Spleen (tissue), 13 donors: ENCODE measurements around the gene NUFIP2. TPM values are rescaled to one million over a fixed set of nuclear protein-coding genes. Genes with fewer than 3 reads are reported as not detected.
"Not testable (repeated sequence)": the region's sequence is repeated elsewhere in the genome, so short reads cannot be mapped to it uniquely, and the experiment has no call there.

Experiments used
- DNase-seq: peaks from one replicate; pipeline ENCODE4 v3.0.0-alpha.2; 2020
- H3K27ac ChIP-seq, 8 donors: fragments of 200-600 bp; sonication (generic) in 7 of 8; 1 replicate in 4 of 8; 2 replicates in 4 of 8; pipeline versions ENCODE4 v1.5.0 to v1.8.0; 2016 to 2021; ENCODE audit warnings: inconsistent platforms in 4 of 8, mild to moderate bottlenecking in 4 of 8, moderate library complexity in 1 of 8
- H3K27me3 ChIP-seq, 7 donors: fragments of 200-600 bp; sonication (generic) in 6 of 7; replicated peaks in 1 of 7; 1 replicate in 4 of 7; 2 replicates in 3 of 7; pipeline versions ENCODE4 v1.5.0 to v1.8.0; 2016 to 2021; ENCODE audit warnings: inconsistent platforms in 3 of 7, mild to moderate bottlenecking in 1 of 7
- H3K36me3 ChIP-seq, 6 donors: fragments of 200-600 bp; sonication (generic) in 5 of 6; 1 replicate in 4 of 6; 2 replicates in 2 of 6; pipeline versions ENCODE4 v1.5.0 to v1.8.0; 2016 to 2021; ENCODE audit warnings: inconsistent platforms in 2 of 6
- H3K4me1 ChIP-seq, 6 donors: fragments of 200-600 bp; sonication (generic) in 5 of 6; 1 replicate in 3 of 6; 2 replicates in 3 of 6; pipeline versions ENCODE4 v1.5.0 to v1.8.0; 2016 to 2021; ENCODE audit warnings: inconsistent platforms in 3 of 6
- H3K4me3 ChIP-seq, 8 donors: fragments of 200-600 bp; sonication (generic) in 7 of 8; 1 replicate in 4 of 8; 2 replicates in 4 of 8; pipeline versions ENCODE4 v1.5.0 to v1.8.0; 2016 to 2021; ENCODE audit warnings: inconsistent platforms in 4 of 8, mild to moderate bottlenecking in 4 of 8, moderate library complexity in 2 of 8
- H3K9me3 ChIP-seq, 8 donors: fragments of 200-600 bp; sonication (generic) in 7 of 8; 1 replicate in 4 of 8; 2 replicates in 4 of 8; pipeline versions ENCODE4 v1.5.0 to v1.8.0; 2016 to 2021; ENCODE audit warnings: inconsistent platforms in 4 of 8
- CTCF ChIP-seq, 11 experiments: fragments of 200-600 bp in 7 of 11; fragments of 450-650 bp in 4 of 11; sonication (generic) in 4 of 11; IDR thresholded peaks in 8 of 11; conservative IDR thresholded peaks in 3 of 11; 1 replicate in 7 of 11; 2 replicates in 4 of 11; pipeline versions ENCODE4 v1.4.0 to v1.8.0; 2016 to 2021; ENCODE audit warnings: antibody characterized with exemption in 11 of 11, inconsistent platforms in 4 of 11, mild to moderate bottlenecking in 1 of 11
- POLR2A ChIP-seq, 3 donors: fragments of 450-650 bp; IDR thresholded peaks; one replicate each; pipeline ENCODE4 v1.5.1; 2017; ENCODE audit warnings: antibody characterized with exemption in 3 of 3, mild to moderate bottlenecking in 1 of 3
- POLR2AphosphoS5 ChIP-seq, 3 donors: sonication (generic); formaldehyde crosslinking; IDR thresholded peaks; one replicate each; pipeline ENCODE4 v1.5.1; 2017; ENCODE audit warnings: antibody characterized with exemption in 3 of 3
- WGBS, 5 donors: extraction: QIAGEN DNeasy Blood & Tissue Kit in 3 of 5; methylation state at CpG; one replicate each; pipeline versions ENCODE4 v1.1.5 to v1.1.7; 2013 to 2018; 5-methylcytosine and 5-hydroxymethylcytosine counted together
- intact Hi-C: fragments of 100-400 bp; cut with DNase I; formaldehyde crosslinking; loops from one replicate; pipeline ENCODE4 v1.15.0; 2023; ENCODE audit warnings: low total_unique reads
- long read RNA-seq, 2 donors: transcript quantifications; one replicate each; lab custom pipeline, GENCODE V29; 2026
- polyA plus RNA-seq, 3 donors: library from polyadenylated mRNA; stranded (reverse); fragments of 200-250 nt; gene quantifications; one replicate each; pipeline ENCODE4 v1.2.1, GENCODE V29; 2013
- total RNA-seq, 7 donors: library from RNA; depleted of rRNA in 3 of 7; stranded (reverse); fragments of >200 nt in 3 of 7; fragmentation: NEBNext Ultra II Directional in 4 of 7; extraction: Animal tissue kit (Norgen Biotek cat#: 25700) in 4 of 7; gene quantifications; one replicate each; pipeline versions ENCODE4 v1.1.0 to v1.2.1, GENCODE V29; 2016 to 2021
- donor health status: healthy with polysubstance abuse.
- donor health status: DM: no; HTN: no; CAD: no; lungs with moderate emphysema.
- donor health status: DM: no; HTN: no; CAD: no.
- donor health status: Bipolar disorder and iron deficiency.
- donor health status: healthy.
- donor health status: DM: no; HTN: no; CAD: no.
- donor health status: DM: yes; HTN: yes; CAD: no.

NUFIP2 gene
- total RNA-seq (10 to 100 TPM; 50.9 to 68.4 (median 58.6) TPM), polyA plus RNA-seq (10 to 100 TPM in 1 of 3 donors, 1 to 10 TPM in 2; 8.7 to 11.1 (median 8.8) TPM)
- long read RNA-seq, donor 1, full-length matches to known transcripts, result 4 of 19 reads
- long read RNA-seq, donor 1, partial matches to known transcripts, result 15 of 19 reads
- long read RNA-seq, donor 1, other reads (novel, unspliced or antisense), result 0 of 19 reads
- long read RNA-seq, donor 2, full-length matches to known transcripts, result 4 of 11 reads
- long read RNA-seq, donor 2, partial matches to known transcripts, result 7 of 11 reads
- long read RNA-seq, donor 2, other reads (novel, unspliced or antisense), result 0 of 11 reads

GRCh38 chr17:29293890-29294579 lies at the start of gene NUFIP2:
Gene NUFIP2, minus strand, starts transcription at chr17:29294148. Its CDS starts 89 bp downstream, at chr17:29294059.
- intact Hi-C loops, result loop anchor here (10.0 kb wide), 1 partner anchor 149 kb away; no protein-coding TSS in a partner anchor

GRCh38 chr17:29342158-29342765 lies 48.3 kb upstream of the NUFIP2 start:
- Histone ChIP-seq H3K4me1 (peaks cover 0 to 11% (median 0%) of the 10 kb centered on the region in 6 donors), H3K27me3 (no peaks in the 10 kb centered on the region), H3K27ac (no peak overlapping the region), H3K36me3 (no peaks in the 10 kb centered on the region), H3K9me3 (no peaks in the 10 kb centered on the region), H3K4me3 (no peak overlapping the region)
- intact Hi-C loops, result no loop called here
- 52 to 58% (median 55%) methylated on average over 11 of the region's 11 CpGs for WGBS, 5 donors
- TF ChIP-seq CTCF (IDR thresholded peaks at IDR 0.05 in 8 of 11, conservative IDR thresholded peaks at IDR 0.05 in 3 of 11) (no peak), POLR2A (IDR thresholded peaks at IDR 0.05) (no peak), POLR2AphosphoS5 (IDR thresholded peaks at IDR 0.05) (no peak)
- DNase-seq, result no peak

More at GRCh38 chr17:29293890-29294579, at the start of gene NUFIP2:
- H3K27ac ChIP-seq, result peak within 1 kb of the TSS; percentile 95 to 100 (median 99)
- WGBS, 5 donors, result 0 to 1% (median 0%) methylated on average over 19 to 31 of the region's 31 CpGs
- peak within 1 kb of the TSS; percentile 81 to 99 (median 98) for H3K4me3 ChIP-seq
- peak; percentile 99 for DNase-seq
- H3K4me1 ChIP-seq, result peaks cover 36 to 49% (median 41%) of the 10 kb centered on the region in 6 donors
- H3K27me3 ChIP-seq, result no peaks in the 10 kb centered on the region
- H3K9me3 ChIP-seq, result no peaks in the 10 kb centered on the region
- H3K36me3 ChIP-seq, result peaks cover 0 to 17% (median 10%) of the 10 kb centered on the region in 6 donors
- TF ChIP-seq POLR2A (IDR thresholded peaks at IDR 0.05) (peak; percentile 93 to 100 (median 98)), CTCF (IDR thresholded peaks at IDR 0.05 in 8 of 11, conservative IDR thresholded peaks at IDR 0.05 in 3 of 11) (peak in 3 of 11 experiments; percentile 11 to 46 (median 27)), POLR2AphosphoS5 (IDR thresholded peaks at IDR 0.05) (peak; percentile 100)

- 76 to 94% (median 86%) methylated on average over 2 of the region's 2 CpGs for WGBS, 5 donors
- no peak overlapping the region for H3K27ac ChIP-seq
- H3K27me3 ChIP-seq, result no peaks in the 10 kb centered on the region
- no peak for TF ChIP-seq POLR2AphosphoS5 (IDR thresholded peaks at IDR 0.05)
- no peak for TF ChIP-seq POLR2A (IDR thresholded peaks at IDR 0.05)
- no peak for TF ChIP-seq CTCF (IDR thresholded peaks at IDR 0.05 in 8 of 11, conservative IDR thresholded peaks at IDR 0.05 in 3 of 11)
- H3K4me1 ChIP-seq, result peaks cover 0 to 11% (median 0%) of the 10 kb centered on the region in 6 donors
- H3K36me3 ChIP-seq, result no peaks in the 10 kb centered on the region
- no peaks in the 10 kb centered on the region for H3K9me3 ChIP-seq
- intact Hi-C loops, result no loop called here
- no peak overlapping the region for H3K4me3 ChIP-seq
- DNase-seq, result no peak
Observed at GRCh38 chr17:29341726-29342125, 47.8 kb upstream of the NUFIP2 start.

- DNase-seq, H3K27me3 ChIP-seq, H3K9me3 ChIP-seq, H3K27ac ChIP-seq, intact Hi-C loops, H3K36me3 ChIP-seq, H3K4me3 ChIP-seq: not testable (repeated sequence)
- peaks cover 0 to 11% (median 0%) of the 10 kb centered on the region in 6 donors for H3K4me1 ChIP-seq
- 79 to 86% (median 85%) methylated on average over 9 of the region's 9 CpGs for WGBS, 5 donors
Observed at GRCh38 chr17:29339016-29339415, 45.1 kb upstream of the NUFIP2 start.
